PC-9 (cell line): ENCODE measurements around the gene NXNL1. TPM values are rescaled to one million over a fixed set of nuclear protein-coding genes. Genes with fewer than 3 reads are reported as not detected.

ENCODE experiments used
- BruUV-seq: library from RNA; stranded (reverse); fragments of 400-500 nt; replicated peaks from 2 replicates; lab custom pipeline; 2021; lab: Mats Ljungman, UMichigan
- CTCF ChIA-PET: fragments of 300-600 bp; sonication (Branson Sonifier 250); formaldehyde crosslinking; loops from one replicate; lab custom pipeline; 2022; ENCODE audit warnings: antibody characterized with exemption; lab: Charles Lee
- POLR2A ChIA-PET: fragments of 300-600 bp; sonication (Branson Sonifier 250); formaldehyde crosslinking; loops from one replicate; lab custom pipeline; 2022; ENCODE audit warnings: antibody characterized with exemption; ENCODE audit not compliant: unreplicated experiment; lab: Charles Lee
- DNase-seq, 2 experiments: peaks; one replicate each; pipeline versions ENCODE4 v3.0.0 to v3.0.0-alpha.2; 2015 to 2022; ENCODE audit warnings: mixed read lengths in 1 of 2
- H2AFZ ChIP-seq: fragments of 200-600 bp; sonication (generic); 2 replicates; pipeline ENCODE4 v1.8.1; 2017; ENCODE audit warnings: antibody characterized with exemption
- H3F3A ChIP-seq: fragments of 200-600 bp; sonication (generic); 2 replicates; pipeline ENCODE4 v1.8.1; 2017; ENCODE audit warnings: antibody characterized with exemption, mild to moderate bottlenecking, low read depth; ENCODE audit not compliant: insufficient read depth
- H3K27ac ChIP-seq: fragments of 200-600 bp; sonication (generic); 2 replicates; pipeline ENCODE4 v1.6.1; 2016; ENCODE audit warnings: mixed run types
- H3K27me3 ChIP-seq: fragments of 200-600 bp; sonication (generic); 2 replicates; pipeline ENCODE4 v1.6.1; 2016; ENCODE audit warnings: low read depth, mixed run types; ENCODE audit not compliant: insufficient read depth
- H3K36me3 ChIP-seq: fragments of 200-600 bp; sonication (generic); 2 replicates; pipeline ENCODE4 v1.6.1; 2016; ENCODE audit warnings: low read depth, mixed run types
- H3K4me1 ChIP-seq: fragments of 200-600 bp; sonication (generic); replicated peaks from 2 replicates; pipeline ENCODE4 v1.6.1; 2016; ENCODE audit warnings: mixed run types; ENCODE audit not compliant: insufficient read depth
- H3K4me2 ChIP-seq: fragments of 200-600 bp; sonication (generic); 2 replicates; pipeline ENCODE4 v1.6.1; 2017; ENCODE audit warnings: mixed run types
- H3K4me3 ChIP-seq: fragments of 200-600 bp; sonication (generic); 2 replicates; pipeline ENCODE4 v1.6.1; 2016; ENCODE audit warnings: mixed run types
- H3K79me2 ChIP-seq: fragments of 200-600 bp; sonication (generic); 2 replicates; pipeline ENCODE4 v1.6.1; 2017; ENCODE audit warnings: low read depth, mixed run types
- H3K9me2 ChIP-seq: fragments of 200-600 bp; sonication (generic); 2 replicates; pipeline ENCODE4 v1.8.1; 2017; ENCODE audit warnings: mild to moderate bottlenecking; ENCODE audit not compliant: insufficient read depth
- H3K9me3 ChIP-seq: fragments of 200-600 bp; sonication (generic); 2 replicates; pipeline ENCODE4 v1.8.1; 2016; ENCODE audit warnings: low read depth; ENCODE audit not compliant: insufficient read depth
- H4K20me1 ChIP-seq: fragments of 200-600 bp; sonication (generic); 2 replicates; pipeline ENCODE4 v1.8.1; 2017; ENCODE audit not compliant: insufficient read depth
- EZH2 ChIP-seq: fragments of 200-600 bp; sonication (generic); IDR thresholded peaks from 2 replicates; pipeline ENCODE4 v1.8.0; 2017; ENCODE audit warnings: antibody characterized with exemption, low read depth
- intact Hi-C: fragments of 100-400 bp; cut with micrococcal nuclease; formaldehyde crosslinking; loops from one replicate; pipeline ENCODE4 v1.10.0; 2022; ENCODE audit not compliant: unreplicated experiment
- total RNA-seq: library from RNA; stranded (reverse); gene quantifications from 2 replicates; pipeline ENCODE4 v1.2.3, GENCODE V29; 2021
- TF ChIP-seq, protein P1 (sequence below): fragments of 200-600 bp; sonication (generic); conservative IDR thresholded peaks from 2 replicates; pipeline ENCODE4 v1.6.1; 2017; ENCODE audit warnings: mixed run types, antibody characterized with exemption, mild to moderate bottlenecking, moderate library complexity

NXNL1 gene
- total RNA-seq, 1 experiment from 2014 or later = not detected

DNA sequence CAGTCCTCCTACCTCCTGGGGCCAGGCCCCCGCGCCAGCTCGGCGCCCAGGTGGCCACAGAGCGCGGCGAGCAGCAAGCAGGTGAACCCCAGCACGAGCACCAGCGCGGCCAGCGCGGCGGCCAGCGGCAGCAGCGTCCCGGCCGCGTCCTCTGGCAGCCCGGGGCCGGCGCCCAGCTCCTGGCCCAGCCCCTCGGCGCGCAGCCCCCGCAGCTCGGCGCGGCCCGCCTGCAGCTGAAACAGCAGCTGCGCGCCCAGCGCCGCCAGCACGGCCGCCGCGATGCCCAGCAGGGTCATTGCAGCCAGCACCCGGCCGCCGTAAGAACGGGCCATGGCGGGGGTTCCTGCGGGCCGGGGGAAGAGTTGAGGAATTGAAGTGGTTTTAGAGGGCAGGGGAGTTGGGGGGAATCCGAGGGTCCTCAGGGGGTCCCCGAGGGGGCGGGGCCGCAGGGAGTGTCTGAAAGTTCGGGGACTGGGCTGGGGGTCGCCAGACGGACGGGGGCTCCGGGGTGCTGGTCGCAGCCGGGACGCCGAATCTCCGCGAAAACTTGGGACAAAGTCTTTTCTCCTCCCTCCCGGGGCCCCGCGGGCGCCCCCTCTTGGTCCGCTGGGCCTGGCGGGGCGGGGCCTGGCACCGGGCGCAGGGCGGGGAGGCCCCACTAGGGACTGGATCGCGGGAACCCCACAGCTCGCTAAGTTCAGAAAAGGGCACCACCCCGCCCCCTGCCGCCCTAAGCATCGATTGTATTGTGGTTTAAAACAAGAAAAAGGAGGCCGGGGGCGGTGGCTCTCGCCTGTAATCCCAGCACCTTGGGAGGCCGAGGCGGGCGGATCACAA, 12.4 kb downstream of the NXNL1 start, which contains the start of gene TMEM221:
TMEM221 (minus strand) TSS at position 538 of the 837 bp plus-strand sequence; CDS start at position 332, 206 bp downstream.
- intact Hi-C loops = no loop called here
- CTCF ChIA-PET = interaction anchor here (0.5 to 0.7 kb wide), 4 partner anchors 103 to 760 kb away, joined by 3 to 5 read pairs (median 4); no protein-coding TSS in a partner anchor
- Histone ChIP-seq H3K27me3 (no peaks in the 10 kb centered on the region), H3K4me3 (peak within 1 kb of the TSS; percentile 76), H3K27ac (no peak within 1 kb of the TSS), H3K9me2 (no peaks in the 10 kb centered on the region), H3K79me2 (no peaks in the 10 kb centered on the region), H3F3A (peaks cover 48% of the 10 kb centered on the region), H3K9me3 (0 out of 2 replicates have a peak, but pooled peaks cover 3% of the 10 kb centered on the region), H3K4me2 (peak within 1 kb of the TSS; percentile 96), H3K36me3 (no peaks in the 10 kb centered on the region), H4K20me1 (no peaks in the 10 kb centered on the region), H3K4me1 (peaks cover 14% of the 10 kb centered on the region), H2AFZ (peak within 1 kb of the TSS; percentile 91)
- peak in 1 of 2 experiments; percentile 51 for DNase-seq
- no TSS peak for BruUV-seq
- TF ChIP-seq, protein P1, sequence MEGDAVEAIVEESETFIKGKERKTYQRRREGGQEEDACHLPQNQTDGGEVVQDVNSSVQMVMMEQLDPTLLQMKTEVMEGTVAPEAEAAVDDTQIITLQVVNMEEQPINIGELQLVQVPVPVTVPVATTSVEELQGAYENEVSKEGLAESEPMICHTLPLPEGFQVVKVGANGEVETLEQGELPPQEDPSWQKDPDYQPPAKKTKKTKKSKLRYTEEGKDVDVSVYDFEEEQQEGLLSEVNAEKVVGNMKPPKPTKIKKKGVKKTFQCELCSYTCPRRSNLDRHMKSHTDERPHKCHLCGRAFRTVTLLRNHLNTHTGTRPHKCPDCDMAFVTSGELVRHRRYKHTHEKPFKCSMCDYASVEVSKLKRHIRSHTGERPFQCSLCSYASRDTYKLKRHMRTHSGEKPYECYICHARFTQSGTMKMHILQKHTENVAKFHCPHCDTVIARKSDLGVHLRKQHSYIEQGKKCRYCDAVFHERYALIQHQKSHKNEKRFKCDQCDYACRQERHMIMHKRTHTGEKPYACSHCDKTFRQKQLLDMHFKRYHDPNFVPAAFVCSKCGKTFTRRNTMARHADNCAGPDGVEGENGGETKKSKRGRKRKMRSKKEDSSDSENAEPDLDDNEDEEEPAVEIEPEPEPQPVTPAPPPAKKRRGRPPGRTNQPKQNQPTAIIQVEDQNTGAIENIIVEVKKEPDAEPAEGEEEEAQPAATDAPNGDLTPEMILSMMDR = peak; percentile 71
- TF ChIP-seq EZH2 = no peak
- POLR2A ChIA-PET = no interaction called here

DNA sequence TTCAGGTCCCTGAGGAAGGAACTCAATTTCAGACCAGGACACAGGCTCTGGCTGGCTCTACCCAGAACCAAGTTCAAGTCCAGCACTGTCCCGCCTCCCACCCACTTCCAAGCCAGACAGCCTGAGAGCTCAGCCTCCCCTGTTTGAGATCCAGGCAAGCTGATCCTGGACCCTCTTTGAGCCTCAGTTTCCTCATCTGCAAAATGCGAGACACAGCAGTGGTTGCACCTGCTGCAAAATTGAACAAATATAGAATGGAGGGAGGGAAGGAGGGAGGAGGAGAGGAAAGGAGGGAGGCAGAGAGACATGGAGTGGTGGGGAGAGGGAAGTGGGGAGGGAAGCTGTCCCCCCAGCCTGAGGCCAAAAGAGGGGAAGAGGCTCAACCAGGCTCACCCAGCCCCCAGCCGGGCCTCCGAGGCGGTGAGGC, 13.0 kb downstream of the NXNL1 start:
- intact Hi-C loops = no loop called here
- Histone ChIP-seq H3F3A (peaks cover 49% of the 10 kb centered on the region), H3K27ac (no peak overlapping the region), H3K36me3 (no peaks in the 10 kb centered on the region), H4K20me1 (no peaks in the 10 kb centered on the region), H3K9me3 (0 out of 2 replicates have a peak, but pooled peaks cover 3% of the 10 kb centered on the region), H2AFZ (peak overlapping the region; percentile 60), H3K4me3 (peak overlapping the region; percentile 76; the same call in 1 of the 2 replicates), H3K27me3 (no peaks in the 10 kb centered on the region), H3K4me2 (peak overlapping the region; percentile 96), H3K9me2 (no peaks in the 10 kb centered on the region), H3K4me1 (peaks cover 14% of the 10 kb centered on the region), H3K79me2 (no peaks in the 10 kb centered on the region)
- ChIA-PET POLR2A (no interaction called here), CTCF (interaction anchor here (0.5 to 0.7 kb wide), 4 partner anchors 13 to 760 kb away, joined by 3 to 4 read pairs (median 4); partner anchors contain the start of gene NXNL1)
- no peak for TF ChIP-seq EZH2
- TF ChIP-seq, protein P1 = no peak
- BruUV-seq = no TSS peak
- DNase-seq = no peak

- intact Hi-C loops = no loop called here
- H3K27ac ChIP-seq = no peak overlapping the region
Observed at GRCh38 chr19:17445526-17446165, 15.1 kb downstream of the NXNL1 start.

More at GRCh38 chr19:17445526-17446165, 15.1 kb downstream of the NXNL1 start:
- DNase-seq = no peak
- H2AFZ ChIP-seq = no peak overlapping the region
- no peaks in the 10 kb centered on the region for H3K27me3 ChIP-seq
- no peaks in the 10 kb centered on the region for H3K79me2 ChIP-seq
- H3K9me3 ChIP-seq = 0 out of 2 replicates have a peak, but pooled peaks cover 3% of the 10 kb centered on the region
- H3K4me2 ChIP-seq = no peak overlapping the region
- TF ChIP-seq EZH2 = no peak
- TF ChIP-seq, protein P1 = no peak
- no TSS peak for BruUV-seq
- no peaks in the 10 kb centered on the region for H4K20me1 ChIP-seq
- no peaks in the 10 kb centered on the region for H3K9me2 ChIP-seq
- ChIA-PET CTCF (interaction anchor here (0.5 to 0.7 kb wide), 2 partner anchors 22 to 293 kb away, joined by 3 to 4 read pairs; no protein-coding TSS in a partner anchor), POLR2A (no interaction called here)
- H3K4me1 ChIP-seq = peaks cover 6% of the 10 kb centered on the region
- H3K4me3 ChIP-seq = no peak overlapping the region
- H3F3A ChIP-seq = peaks cover 38% of the 10 kb centered on the region
- H3K36me3 ChIP-seq = no peaks in the 10 kb centered on the region
